Measurements from ENCODE around the gene PFKFB3. TPM values are rescaled to one million over a fixed set of nuclear protein-coding genes. Genes with fewer than 3 reads are reported as not detected.

Gene PFKFB3
- total RNA-seq, 1 donor from 2014 or later, result 13.8 TPM

GRCh38 chr10:6255548-6256061 lies 52.9 kb downstream of the PFKFB3 start:
- no peak for DNase-seq (ENCODE audit: low spot score)
- intact Hi-C loops (cut with DNase I), result no loop called here

GRCh38 chr10:6256439-6256838 lies 53.7 kb downstream of the PFKFB3 start:
- intact Hi-C loops (cut with DNase I), result no loop called here
- no peak for DNase-seq (ENCODE audit: low spot score)

GRCh38 chr10:6259153-6259552 lies 56.4 kb downstream of the PFKFB3 start:
- DNase-seq (ENCODE audit: low spot score), result no peak
- intact Hi-C loops (cut with DNase I), result no loop called here

GRCh38 chr10:6260843-6261242 lies 58.1 kb downstream of the PFKFB3 start:
- intact Hi-C loops (cut with DNase I), result no loop called here
- no peak for DNase-seq (ENCODE audit: low spot score)

- intact Hi-C loops (cut with DNase I), result no loop called here
- DNase-seq (ENCODE audit: low spot score), result no peak
Measured at GRCh38 chr10:6267941-6268340, 65.2 kb downstream of the PFKFB3 start.

GRCh38 chr10:6269432-6269831 lies 66.7 kb downstream of the PFKFB3 start:
- intact Hi-C loops (cut with DNase I), result no loop called here
- no peak for DNase-seq (ENCODE audit: low spot score)

- no peak for DNase-seq (ENCODE audit: low spot score)
- intact Hi-C loops (cut with DNase I), result no loop called here
Measured at GRCh38 chr10:6269953-6270867, 67.5 kb downstream of the PFKFB3 start.

- intact Hi-C loops (cut with DNase I), result no loop called here
- no peak for DNase-seq (ENCODE audit: low spot score)
Measured at GRCh38 chr10:6270951-6271350, 68.2 kb downstream of the PFKFB3 start.

GRCh38 chr10:6271663-6272062 lies 68.9 kb downstream of the PFKFB3 start:
- intact Hi-C loops (cut with DNase I), result no loop called here
- DNase-seq (ENCODE audit: low spot score), result no peak

GRCh38 chr10:6272126-6272525 lies 69.4 kb downstream of the PFKFB3 start:
- intact Hi-C loops (cut with DNase I), result no loop called here
- DNase-seq (ENCODE audit: low spot score), result no peak

- no peak for DNase-seq (ENCODE audit: low spot score)
- intact Hi-C loops (cut with DNase I), result no loop called here
Measured at GRCh38 chr10:6273351-6273750, 70.6 kb downstream of the PFKFB3 start.

GRCh38 chr10:6274040-6274439 lies 71.3 kb downstream of the PFKFB3 start:
- intact Hi-C loops (cut with DNase I), result no loop called here

GRCh38 chr10:6274484-6274883 lies 71.8 kb downstream of the PFKFB3 start:
- DNase-seq (ENCODE audit: low spot score), result no peak
- intact Hi-C loops (cut with DNase I), result no loop called here

More at GRCh38 chr10:6274040-6274439, 71.3 kb downstream of the PFKFB3 start:
- no peak for DNase-seq (ENCODE audit: low spot score)

GRCh38 chr10:6275022-6275997 lies 72.6 kb downstream of the PFKFB3 start:
- peak; percentile 98 for DNase-seq (ENCODE audit: low spot score)
- intact Hi-C loops (cut with DNase I), result loop anchor here (1.0 kb wide), 1 partner anchor 36 kb away; no protein-coding TSS in a partner anchor

GRCh38 chr10:6276356-6276755 lies 73.6 kb downstream of the PFKFB3 start:
- intact Hi-C loops (cut with DNase I), result no loop called here
- no peak for DNase-seq (ENCODE audit: low spot score)

GRCh38 chr10:6278519-6279120 lies 75.9 kb downstream of the PFKFB3 start:
- intact Hi-C loops (cut with DNase I), result no loop called here
- DNase-seq (ENCODE audit: low spot score), result no peak

GRCh38 chr10:6279540-6280267 lies 77.0 kb downstream of the PFKFB3 start:
- no peak for DNase-seq (ENCODE audit: low spot score)
- intact Hi-C loops (cut with DNase I), result no loop called here

GRCh38 chr10:6280291-6280690 lies 77.6 kb downstream of the PFKFB3 start:
- intact Hi-C loops (cut with DNase I), result no loop called here

GRCh38 chr10:6282454-6282958 lies 79.8 kb downstream of the PFKFB3 start:
- no peak for DNase-seq (ENCODE audit: low spot score)
- intact Hi-C loops (cut with DNase I), result no loop called here

More at GRCh38 chr10:6280291-6280690, 77.6 kb downstream of the PFKFB3 start:
- no peak for DNase-seq (ENCODE audit: low spot score)

Data from cardiac septum (tissue), 1 donor.